GM21576 (cell line): ENCODE data around the gene ACTN4.
"Not testable (repeated sequence)": the region's sequence is repeated elsewhere in the genome, so short reads cannot be mapped to it uniquely, and the experiment has no call there.

ENCODE experiments used
- ATAC-seq: cut with Tn5 transposase; IDR thresholded peaks from one replicate; pipeline ENCODE4 v1.9.1; 2021; ENCODE audit warnings: mild to moderate bottlenecking, moderate library complexity; ENCODE audit not compliant: unreplicated experiment

Gene ACTN4

GRCh38 chr19:38734426-38735256 lies 87.2 kb downstream of the ACTN4 start:
- ATAC-seq: no peak

- ATAC-seq: no peak
Measured at GRCh38 chr19:38735257-38735686, 87.8 kb downstream of the ACTN4 start.

GRCh38 chr19:38736036-38736412 lies 88.6 kb downstream of the ACTN4 start:
- ATAC-seq: no peak

- no peak for ATAC-seq
Measured at GRCh38 chr19:38736413-38737280, 89.2 kb downstream of the ACTN4 start.

GRCh38 chr19:38737281-38737865 lies 89.9 kb downstream of the ACTN4 start:
- ATAC-seq: no peak

- no peak for ATAC-seq
Measured at GRCh38 chr19:38737921-38738737, 90.7 kb downstream of the ACTN4 start.

GRCh38 chr19:38739440-38740256 lies 92.2 kb downstream of the ACTN4 start:
- no peak for ATAC-seq

GRCh38 chr19:38740257-38740592 lies 92.8 kb downstream of the ACTN4 start:
- ATAC-seq: no peak

GRCh38 chr19:38740932-38741331 lies 93.5 kb downstream of the ACTN4 start:
- no peak for ATAC-seq

GRCh38 chr19:38741670-38742069 lies 94.2 kb downstream of the ACTN4 start:
- no peak for ATAC-seq

GRCh38 chr19:38742296-38742695 lies 94.8 kb downstream of the ACTN4 start:
- no peak for ATAC-seq

- ATAC-seq: no peak
Measured at GRCh38 chr19:38742906-38743305, 95.5 kb downstream of the ACTN4 start.

- ATAC-seq: no peak
Measured at GRCh38 chr19:38743394-38744297, 96.2 kb downstream of the ACTN4 start.

- ATAC-seq: no peak
Measured at GRCh38 chr19:38744298-38744681, 96.8 kb downstream of the ACTN4 start, which contains the start of gene CAPN12. TSS of gene CAPN12 (minus strand) at chr19:38744474. CDS start at chr19:38744165, 309 bp downstream.

GRCh38 chr19:38744874-38745273 lies 97.4 kb downstream of the ACTN4 start:
- ATAC-seq: no peak

- ATAC-seq: no peak
Measured at GRCh38 chr19:38745316-38745715, 97.9 kb downstream of the ACTN4 start.

- ATAC-seq: not testable (repeated sequence)
Measured at GRCh38 chr19:38753783-38754182, 106.3 kb downstream of the ACTN4 start.

GRCh38 chr19:38754196-38754595 lies 106.7 kb downstream of the ACTN4 start:
- not testable (repeated sequence) for ATAC-seq

GRCh38 chr19:38759590-38760003 lies 112.1 kb downstream of the ACTN4 start:
- no peak for ATAC-seq
